ENCODE data around the gene NDE1. TPM values are rescaled to one million over a fixed set of nuclear protein-coding genes. Genes with fewer than 3 reads are reported as not detected.
"Not testable (repeated sequence)": the region's sequence is repeated elsewhere in the genome, so short reads cannot be mapped to it uniquely, and the experiment has no call there.

Gene NDE1
- total and polyA plus RNA-seq, 2 donors (not counting 1 experiment from before 2014, with no cell fraction given), result 23.8 to 24.0 TPM

- Histone ChIP-seq H3K9me3 (ENCODE audit: control insufficient read depth, insufficient read depth, low read depth, low read length) (no peaks in the 10 kb centered on the region), H3K4me1 (ENCODE audit: control insufficient read depth, extremely low read depth, insufficient read depth, low read length) (peaks cover 14% of the 10 kb centered on the region), H3K79me2 (ENCODE audit: control insufficient read depth, insufficient read depth, low read length) (peaks cover 50% of the 10 kb centered on the region), H4K20me1 (ENCODE audit: control insufficient read depth, extremely low read depth, insufficient read depth, low read length) (no peaks in the 10 kb centered on the region), H3K4me3 (replicated peaks in 1 of 4; ENCODE audit: control extremely low read depth in 1 of 4, insufficient read depth in 1 of 4, low read depth in 3 of 4, low read length in 4 of 4) (no peak overlapping the region), H3K27me3 (ENCODE audit: control insufficient read depth, insufficient read depth, low read length) (no peaks in the 10 kb centered on the region), H3K27ac (ENCODE audit: insufficient read depth, low read length) (no peak overlapping the region), H3K4me2 (ENCODE audit: extremely low read depth, insufficient read depth, low read length) (peak overlapping the region; percentile 26), H2AFZ (ENCODE audit: low read length) (no peak overlapping the region), H3K9ac (ENCODE audit: insufficient read depth, low read length) (no peak overlapping the region), H3K36me3 (ENCODE audit: control insufficient read depth, insufficient read depth, low read length) (no peaks in the 10 kb centered on the region)
- no peak for TF ChIP-seq EZH2 (IDR thresholded peaks at IDR 0.05; ENCODE audit: low read length, missing control alignments)
- no peak for TF ChIP-seq CTCF (conservative IDR thresholded peaks at IDR 0.05 in 1 of 2, IDR thresholded peaks at IDR 0.05 in 1 of 2; ENCODE audit: low read depth in 1 of 2, low read length in 2 of 2)
- DNase-seq (ENCODE audit: low read depth in 2 of 2), result peak; percentile 92 to 99
Measured at GRCh38 chr16:15653227-15653626, 3.2 kb downstream of the NDE1 start.

GRCh38 chr16:15654591-15654990 is 4.5 kb downstream of the NDE1 start:
- H3K4me2 ChIP-seq (ENCODE audit: extremely low read depth, insufficient read depth, low read length), result no peak overlapping the region
- H3K27me3 ChIP-seq (ENCODE audit: control insufficient read depth, insufficient read depth, low read length), result no peaks in the 10 kb centered on the region
- peaks cover 57% of the 10 kb centered on the region for H3K79me2 ChIP-seq (ENCODE audit: control insufficient read depth, insufficient read depth, low read length)
- no peak overlapping the region for H3K9ac ChIP-seq (ENCODE audit: insufficient read depth, low read length)
- H2AFZ ChIP-seq (ENCODE audit: low read length), result no peak overlapping the region
- H3K4me1 ChIP-seq (ENCODE audit: control insufficient read depth, extremely low read depth, insufficient read depth, low read length), result peaks cover 13% of the 10 kb centered on the region
- no peak for DNase-seq (ENCODE audit: low read depth in 2 of 2)
- no peaks in the 10 kb centered on the region for H4K20me1 ChIP-seq (ENCODE audit: control insufficient read depth, extremely low read depth, insufficient read depth, low read length)
- TF ChIP-seq EZH2 (IDR thresholded peaks at IDR 0.05; ENCODE audit: low read length, missing control alignments) (no peak), CTCF (conservative IDR thresholded peaks at IDR 0.05 in 1 of 2, IDR thresholded peaks at IDR 0.05 in 1 of 2; ENCODE audit: low read depth in 1 of 2, low read length in 2 of 2) (no peak)
- no peaks in the 10 kb centered on the region for H3K9me3 ChIP-seq (ENCODE audit: control insufficient read depth, insufficient read depth, low read depth, low read length)
- no peaks in the 10 kb centered on the region for H3K36me3 ChIP-seq (ENCODE audit: control insufficient read depth, insufficient read depth, low read length)
- no peak overlapping the region for H3K4me3 ChIP-seq (replicated peaks in 1 of 4; ENCODE audit: control extremely low read depth in 1 of 4, insufficient read depth in 1 of 4, low read depth in 3 of 4, low read length in 4 of 4)
- H3K27ac ChIP-seq (ENCODE audit: insufficient read depth, low read length), result no peak overlapping the region

GRCh38 chr16:15655561-15655960 is 5.5 kb downstream of the NDE1 start:
- H3K4me2 ChIP-seq (ENCODE audit: extremely low read depth, insufficient read depth, low read length); H3K27me3 ChIP-seq (ENCODE audit: control insufficient read depth, insufficient read depth, low read length); H3K9me3 ChIP-seq (ENCODE audit: control insufficient read depth, insufficient read depth, low read depth, low read length); H2AFZ ChIP-seq (ENCODE audit: low read length); DNase-seq (ENCODE audit: low read depth in 2 of 2); H4K20me1 ChIP-seq (ENCODE audit: control insufficient read depth, extremely low read depth, insufficient read depth, low read length); H3K4me3 ChIP-seq (replicated peaks in 1 of 4; ENCODE audit: control extremely low read depth in 1 of 4, insufficient read depth in 1 of 4, low read depth in 3 of 4, low read length in 4 of 4); H3K9ac ChIP-seq (ENCODE audit: insufficient read depth, low read length); H3K27ac ChIP-seq (ENCODE audit: insufficient read depth, low read length); H3K36me3 ChIP-seq (ENCODE audit: control insufficient read depth, insufficient read depth, low read length): not testable (repeated sequence)
- Histone ChIP-seq H3K79me2 (ENCODE audit: control insufficient read depth, insufficient read depth, low read length) (peaks cover 55% of the 10 kb centered on the region), H3K4me1 (ENCODE audit: control insufficient read depth, extremely low read depth, insufficient read depth, low read length) (peaks cover 12% of the 10 kb centered on the region)

Data from fibroblast of lung (primary cell).